Anterior cingulate cortex (tissue), 58 donors: ENCODE results near the gene DNMT1.
A peak's percentile ranks its signal among the peaks of the same experiment; 100 is the strongest.

Experiments
- DNase-seq, 58 donors: peaks; one replicate each; lab custom pipeline; 2025; lab: John Stamatoyannopoulos, UW

Gene DNMT1

GRCh38 chr19:10144361-10144760 lies 50.4 kb downstream of the DNMT1 start:
- no peak for DNase-seq

GRCh38 chr19:10143681-10144080 lies 51.1 kb downstream of the DNMT1 start:
- no peak for DNase-seq

- DNase-seq: no peak
Observed at GRCh38 chr19:10142701-10143375, 51.9 kb downstream of the DNMT1 start.

- no peak for DNase-seq
Observed at GRCh38 chr19:10141973-10142372, 52.8 kb downstream of the DNMT1 start.

GRCh38 chr19:10141479-10141878 lies 53.3 kb downstream of the DNMT1 start:
- no peak for DNase-seq

GRCh38 chr19:10139952-10140351 lies 54.8 kb downstream of the DNMT1 start:
- DNase-seq: no peak

GRCh38 chr19:10138879-10139795 lies 55.6 kb downstream of the DNMT1 start:
- no peak for DNase-seq

GRCh38 chr19:10137751-10138682 lies 56.7 kb downstream of the DNMT1 start:
- peak in 40 of 58 donors; percentile 4 to 77 (median 38) for DNase-seq

GRCh38 chr19:10136936-10137335 lies 57.8 kb downstream of the DNMT1 start:
- no peak for DNase-seq

GRCh38 chr19:10135551-10136334 lies 59.0 kb downstream of the DNMT1 start:
- no peak for DNase-seq

GRCh38 chr19:10134040-10134439 lies 60.7 kb downstream of the DNMT1 start:
- no peak for DNase-seq

- no peak for DNase-seq
Observed at GRCh38 chr19:10133596-10133995, 61.2 kb downstream of the DNMT1 start.

GRCh38 chr19:10132905-10133304 lies 61.8 kb downstream of the DNMT1 start:
- DNase-seq: no peak

- no peak for DNase-seq
Observed at GRCh38 chr19:10126213-10126639, 68.5 kb downstream of the DNMT1 start.

GRCh38 chr19:10124429-10124828 lies 70.3 kb downstream of the DNMT1 start:
- DNase-seq: no peak

- DNase-seq: no peak
Observed at GRCh38 chr19:10122045-10122444, 72.7 kb downstream of the DNMT1 start.

GRCh38 chr19:10120538-10121189 lies 74.1 kb downstream of the DNMT1 start:
- DNase-seq: no peak

GRCh38 chr19:10118960-10119359 lies 75.8 kb downstream of the DNMT1 start:
- no peak for DNase-seq
